Choroid plexus epithelial cell (primary cell): Measurements from ENCODE around the gene HDAC9.
A peak's percentile ranks its signal among the peaks of the same experiment; 100 is the strongest.

Source experiments
- DNase-seq: peaks from one replicate; pipeline ENCODE4 v3.0.0-alpha.2; 2010; ENCODE audit warnings: low read depth
- H3K4me3 ChIP-seq: 2 replicates; pipeline ENCODE4 v1.5.1; 2011; ENCODE audit warnings: low read depth, mild to moderate bottlenecking, control low read depth, low read length, moderate library complexity
- CTCF ChIP-seq: conservative IDR thresholded peaks from 2 replicates; pipeline ENCODE4 v1.5.1; 2011; ENCODE audit warnings: low read depth, mild to moderate bottlenecking, control low read depth, inconsistent platforms, low read length, moderate library complexity

HDAC9 gene

GRCh38 chr7:18655912-18656311 lies 160.4 kb downstream of the HDAC9 start:
- TF ChIP-seq CTCF, result no peak
- H3K4me3 ChIP-seq, result no peak overlapping the region
- no peak for DNase-seq

GRCh38 chr7:18656362-18656761 lies 160.8 kb downstream of the HDAC9 start:
- peak; percentile 33 for DNase-seq
- TF ChIP-seq CTCF, result no peak
- no peak overlapping the region for H3K4me3 ChIP-seq

GRCh38 chr7:18659746-18660145 lies 164.2 kb downstream of the HDAC9 start:
- TF ChIP-seq CTCF, result no peak
- no peak overlapping the region for H3K4me3 ChIP-seq
- no peak for DNase-seq

- no peak overlapping the region for H3K4me3 ChIP-seq
- no peak for TF ChIP-seq CTCF
- no peak for DNase-seq
Measured at GRCh38 chr7:18663321-18663720, 167.8 kb downstream of the HDAC9 start.

GRCh38 chr7:18666107-18666728 lies 170.7 kb downstream of the HDAC9 start:
- DNase-seq, result peak; percentile 90
- TF ChIP-seq CTCF, result peak; percentile 100

GRCh38 chr7:18667466-18667865 lies 171.9 kb downstream of the HDAC9 start:
- no peak overlapping the region for H3K4me3 ChIP-seq
- TF ChIP-seq CTCF, result no peak
- DNase-seq, result peak; percentile 89

More at GRCh38 chr7:18666107-18666728, 170.7 kb downstream of the HDAC9 start:
- H3K4me3 ChIP-seq, result no peak overlapping the region

- no peak overlapping the region for H3K4me3 ChIP-seq
- no peak for TF ChIP-seq CTCF
- DNase-seq, result no peak
Measured at GRCh38 chr7:18671176-18671575, 175.6 kb downstream of the HDAC9 start.
